Measurements from ENCODE around the gene LCNL1.

Gene LCNL1

GRCh38 chr9:136975644-136976043 is 7.1 kb upstream of the LCNL1 start:
- no peak for DNase-seq (ENCODE audit: low spot score)

GRCh38 chr9:136977223-136977622 is 5.6 kb upstream of the LCNL1 start, which contains the start of gene PTGDS:
Gene PTGDS, plus strand, starts transcription at chr9:136977504. Its CDS starts 75 bp downstream, at chr9:136977579.
- DNase-seq (ENCODE audit: low spot score): no peak

DNA sequence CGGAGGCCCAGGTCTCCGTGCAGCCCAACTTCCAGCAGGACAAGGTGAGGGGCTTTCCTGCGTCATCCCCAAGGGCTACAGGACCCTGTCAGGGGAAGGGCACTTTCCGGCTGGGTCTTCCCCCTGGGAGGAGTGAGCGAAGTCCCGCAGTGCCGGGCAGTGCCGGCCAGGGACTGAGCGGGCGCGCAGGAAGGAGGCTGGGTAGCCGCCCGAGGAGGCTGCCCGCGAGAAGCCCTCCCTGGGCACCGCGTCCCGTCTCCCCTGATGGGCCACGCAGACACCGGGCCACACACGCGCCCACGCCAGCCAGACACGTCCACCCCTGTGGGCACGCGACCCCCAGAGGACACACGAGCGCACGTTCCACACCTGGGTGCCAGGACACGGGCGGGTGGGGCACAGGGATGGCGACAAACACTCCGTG is 5.1 kb upstream of the LCNL1 start:
- DNase-seq (ENCODE audit: low spot score): no peak

GRCh38 chr9:136978073-136978864 is 4.5 kb upstream of the LCNL1 start:
- DNase-seq (ENCODE audit: low spot score): peak; percentile 36

GRCh38 chr9:136978865-136979544 is 3.8 kb upstream of the LCNL1 start:
- DNase-seq (ENCODE audit: low spot score): no peak

GRCh38 chr9:136979769-136980587 is 2.8 kb upstream of the LCNL1 start:
- DNase-seq (ENCODE audit: low spot score): no peak

GRCh38 chr9:136980669-136981478 is 1.9 kb upstream of the LCNL1 start:
- DNase-seq (ENCODE audit: low spot score): no peak

- DNase-seq (ENCODE audit: low spot score): peak; percentile 86
These were observed 1.1 kb upstream of the LCNL1 start for GRCh38 chr9:136981588-136982231.

- no peak for DNase-seq (ENCODE audit: low spot score)
These were observed 374 bp downstream of the LCNL1 start for GRCh38 chr9:136983167-136983566.

DNA sequence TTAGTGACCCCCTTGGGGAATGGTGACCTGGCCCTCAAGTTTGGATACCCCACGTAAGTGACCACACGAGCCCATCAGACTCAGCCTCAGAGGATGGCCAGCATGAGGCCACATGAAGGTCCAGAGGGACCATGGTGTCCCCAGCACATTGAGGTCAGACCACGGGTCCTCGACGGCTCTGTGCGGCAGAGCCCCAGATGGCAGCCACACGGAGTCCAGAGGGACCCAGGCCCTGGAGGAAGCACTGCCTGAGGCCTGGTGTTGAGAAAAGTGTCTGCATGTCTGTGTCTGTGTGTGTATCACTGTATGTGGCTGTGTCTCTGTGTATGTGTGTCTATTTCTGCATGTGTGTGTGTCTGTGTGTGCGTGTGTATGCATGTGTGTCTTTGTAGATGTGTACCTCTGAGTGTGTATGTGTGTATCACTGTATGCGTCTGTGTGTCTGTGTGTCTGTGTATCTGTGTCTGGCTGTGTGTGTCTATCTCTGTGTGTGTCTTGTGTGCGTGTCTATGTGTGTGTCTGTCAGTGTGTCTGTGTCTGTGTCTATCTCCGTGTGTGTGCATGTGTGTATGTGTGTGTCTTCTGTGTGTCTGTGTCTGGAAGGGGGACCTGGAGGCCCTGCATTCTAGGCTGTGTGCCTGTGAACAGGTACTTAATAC is 992 bp downstream of the LCNL1 start:
- DNase-seq (ENCODE audit: low spot score): no peak

DNA sequence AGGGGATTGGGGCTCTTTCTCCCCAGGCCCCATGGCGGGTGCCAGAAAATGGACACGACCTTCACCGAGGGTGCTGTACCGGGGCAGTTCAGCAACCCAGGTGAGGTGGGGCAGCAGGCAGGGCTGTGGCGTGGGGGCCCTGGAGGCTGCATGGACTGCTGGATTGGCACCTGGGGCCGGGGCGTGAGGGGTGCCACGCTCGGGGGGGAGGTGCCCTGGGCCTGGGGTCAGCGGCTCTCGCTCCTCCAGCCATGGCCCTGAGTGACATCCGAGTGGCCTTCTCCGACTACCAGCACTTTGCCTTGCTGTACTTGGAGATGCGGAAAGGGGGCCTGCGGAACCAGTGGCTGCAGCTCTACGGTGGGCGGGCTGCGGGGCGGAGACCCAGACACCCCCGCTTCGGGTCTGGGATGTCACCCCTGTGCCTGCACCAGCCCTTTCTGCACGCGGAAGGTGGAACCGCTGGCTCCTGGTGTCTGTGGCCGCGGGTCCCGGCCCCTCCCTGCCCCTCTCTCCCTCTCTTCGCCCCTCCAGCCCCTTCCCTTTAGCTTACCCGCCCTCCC is 1.8 kb downstream of the LCNL1 start:
- DNase-seq (ENCODE audit: low spot score): no peak

- no peak for DNase-seq (ENCODE audit: low spot score)
These were observed 2.3 kb downstream of the LCNL1 start for GRCh38 chr9:136985027-136985602.

DNA sequence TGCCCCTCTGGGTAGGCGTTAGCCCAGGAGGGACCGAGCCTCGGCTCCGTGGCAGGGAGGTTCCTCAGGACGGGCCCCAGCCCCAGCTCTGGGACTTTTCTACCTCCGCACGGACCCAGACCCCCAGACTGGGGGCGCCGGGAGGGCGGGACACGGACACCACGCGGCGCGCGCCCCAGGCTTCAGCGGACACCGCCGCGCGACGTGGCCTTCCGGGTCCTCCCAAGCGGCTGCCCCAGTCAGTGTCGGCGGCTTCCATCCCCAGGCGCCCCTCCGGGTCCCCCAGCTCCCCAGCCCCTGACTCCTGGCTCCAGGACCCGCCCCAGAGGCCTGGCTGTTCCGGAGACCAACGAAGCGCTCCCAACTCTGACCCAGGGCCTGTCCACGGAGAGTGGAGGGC is 3.1 kb downstream of the LCNL1 start:
- no peak for DNase-seq (ENCODE audit: low spot score)

DNA sequence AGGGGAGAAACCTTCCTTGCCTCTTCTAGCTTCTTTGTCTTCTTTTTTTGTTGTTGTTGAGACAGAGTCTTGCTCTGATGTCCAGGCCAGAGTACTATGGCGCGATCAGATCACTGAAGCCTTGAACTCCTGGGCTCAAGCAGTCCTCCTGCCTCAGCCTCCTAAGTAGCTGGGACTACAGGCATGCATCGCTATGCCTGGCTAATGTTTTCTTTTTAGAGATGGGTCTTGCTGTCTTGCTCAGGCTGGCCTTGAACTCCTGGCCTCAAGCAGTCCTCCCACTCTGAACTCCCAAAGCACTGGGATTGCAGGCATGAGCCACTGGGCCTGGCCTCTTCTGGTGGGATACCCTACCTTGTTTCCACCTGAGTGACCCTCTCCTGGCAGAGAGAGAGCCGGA is 6.1 kb downstream of the LCNL1 start:
- no peak for DNase-seq (ENCODE audit: low spot score)

DNA sequence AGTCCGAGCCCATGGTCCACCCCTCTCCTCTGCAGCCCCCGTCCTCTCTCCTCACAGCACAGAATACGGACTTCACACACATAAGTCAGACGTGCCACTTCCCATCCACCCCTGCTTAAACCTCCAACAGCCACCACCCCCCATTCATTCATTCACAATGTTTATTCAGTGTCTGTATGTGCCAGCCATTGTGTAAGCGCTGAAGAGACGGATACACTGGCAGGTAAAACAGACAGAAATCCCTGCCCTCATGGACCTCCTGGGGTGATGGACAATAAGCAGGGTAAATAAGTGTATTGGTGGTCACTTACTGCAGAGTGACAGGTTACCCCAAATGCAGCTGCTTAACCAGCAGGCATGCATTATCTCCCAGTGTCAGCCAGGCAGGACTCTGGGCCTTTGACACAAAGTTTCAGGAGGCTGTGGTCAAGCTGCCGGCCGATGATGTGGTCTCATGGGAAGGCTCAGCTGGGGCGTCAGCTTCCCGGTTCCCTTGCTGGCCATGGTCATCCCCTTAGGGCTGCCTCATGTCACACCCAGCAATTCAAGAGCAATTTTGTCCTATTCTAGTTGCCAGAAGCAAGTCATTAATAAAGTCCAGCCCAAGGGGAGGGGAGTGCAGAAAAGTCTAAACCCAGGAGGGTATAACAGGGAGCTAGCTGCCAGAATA is 7.6 kb downstream of the LCNL1 start:
- no peak for DNase-seq (ENCODE audit: low spot score)

GRCh38 chr9:136991993-136992818 is 9.4 kb downstream of the LCNL1 start, which contains the start of gene PAXX:
Gene PAXX, plus strand, starts transcription at chr9:136992422. Its CDS starts 22 bp downstream, at chr9:136992444.
- peak; percentile 86 for DNase-seq (ENCODE audit: low spot score)

GRCh38 chr9:136992819-136993369 is 10.1 kb downstream of the LCNL1 start:
- no peak for DNase-seq (ENCODE audit: low spot score)

Measured in kidney capillary endothelial cell (primary cell).